Renal cortex interstitium (tissue), 11 donors: ENCODE results near the gene RBBP6. TPM values are rescaled to one million over a fixed set of nuclear protein-coding genes. Genes with fewer than 3 reads are reported as not detected.
A peak's percentile ranks its signal among the peaks of the same experiment; 100 is the strongest.

Experiments
- DNase-seq, 11 donors: peaks; one replicate each; pipeline ENCODE4 v3.0.0-alpha.2; 2013; ENCODE audit warnings: low read depth in 9 of 11, low spot score in 4 of 11; ENCODE audit errors: extremely low read depth in 1 of 11
- polyA plus RNA-seq, 3 donors: library from polyadenylated mRNA; unstranded; fragments of 120-200 nt; gene quantifications; one replicate each; pipeline ENCODE4 v1.2.1, GENCODE V29; 2013; ENCODE audit not compliant: insufficient read length in 3 of 3

The RBBP6 gene
- polyA plus RNA-seq, 3 donors, result 71.1 to 88.6 (median 84.4) TPM

DNA sequence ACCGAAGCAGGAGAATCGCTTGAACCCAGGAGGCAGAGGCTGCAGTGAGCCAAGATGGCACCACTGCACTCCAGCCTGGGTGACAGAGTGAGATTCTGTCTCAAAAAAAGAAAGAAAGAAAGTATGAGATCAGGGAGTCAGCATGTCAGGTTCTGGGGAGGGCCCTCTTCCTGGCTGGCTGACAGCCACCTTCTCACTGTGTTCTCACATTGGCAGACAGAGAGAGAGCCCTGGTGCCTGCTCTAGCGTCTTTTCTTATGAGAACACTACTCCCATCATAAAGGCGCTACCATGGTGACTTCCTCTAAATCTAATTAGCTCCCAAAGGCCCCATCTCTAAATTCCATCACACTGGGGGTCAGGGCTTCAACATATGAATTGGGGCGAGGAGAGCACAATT, 27.6 kb upstream of the RBBP6 start:
- DNase-seq, result no peak

- DNase-seq, result no peak
These were observed 25.3 kb upstream of the RBBP6 start for GRCh38 chr16:24514096-24514495.

DNA sequence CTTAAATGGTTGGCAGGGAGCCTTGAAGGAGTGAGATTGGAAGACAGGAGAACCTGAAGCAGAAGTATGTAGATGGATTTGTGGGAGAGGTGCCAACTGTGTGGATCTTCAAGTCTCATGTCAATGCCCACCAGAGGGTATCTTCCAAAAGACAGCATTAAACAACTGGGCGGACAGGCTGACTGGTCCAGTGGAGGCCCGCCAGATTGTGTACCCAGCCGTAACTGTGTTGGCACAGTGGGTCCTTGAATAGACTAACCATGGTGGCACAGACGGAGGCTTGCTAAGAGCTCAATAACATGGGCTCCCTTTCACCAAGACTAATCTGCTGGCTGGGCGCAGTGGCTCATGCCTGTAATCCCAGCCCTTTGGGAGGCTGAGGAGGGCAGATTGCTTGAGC, 24.2 kb upstream of the RBBP6 start:
- DNase-seq, result no peak

GRCh38 chr16:24516900-24517669, 22.3 kb upstream of the RBBP6 start:
- peak; percentile 54 to 80 (median 72) for DNase-seq

- DNase-seq, result no peak
These were observed 20.9 kb upstream of the RBBP6 start for GRCh38 chr16:24518498-24518897.

DNA sequence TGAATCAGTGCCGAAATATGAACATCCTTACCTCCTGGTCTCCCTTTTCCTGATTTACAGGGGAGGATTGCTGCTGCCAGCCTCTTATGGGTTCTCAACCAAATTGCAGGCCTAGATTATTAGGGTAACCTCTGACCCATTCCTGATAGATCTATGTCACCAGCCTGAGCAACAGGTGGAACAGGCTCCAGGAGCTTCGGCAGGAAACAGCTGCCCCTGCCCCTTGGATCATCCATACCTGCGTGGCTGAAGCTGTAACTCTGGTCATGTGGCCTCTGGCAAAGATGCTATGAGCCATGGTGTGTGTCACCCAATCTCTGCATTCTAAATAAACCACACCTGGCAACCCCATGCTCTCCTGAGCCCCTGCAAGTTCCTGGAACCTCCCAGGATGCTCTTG, 18.4 kb upstream of the RBBP6 start:
- DNase-seq, result no peak

DNA sequence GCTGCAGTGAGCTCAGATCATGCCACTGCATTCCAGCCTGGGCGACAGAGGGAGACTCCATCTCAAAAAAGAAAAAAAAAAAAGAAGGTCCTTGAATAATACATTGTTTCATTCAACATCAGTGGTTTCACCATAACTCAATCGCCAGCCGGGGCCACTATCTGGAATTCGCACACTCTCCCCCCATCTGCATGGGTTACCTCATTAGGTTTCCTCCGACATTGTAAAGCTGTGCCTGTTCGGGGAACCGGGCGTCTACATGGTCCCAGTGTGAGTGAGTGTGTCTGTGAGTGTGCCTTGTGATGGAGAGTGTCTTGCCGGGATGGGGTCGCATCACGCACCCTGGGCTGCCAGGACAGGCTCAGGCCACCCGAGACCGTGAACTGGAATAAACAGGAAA, 16.6 kb upstream of the RBBP6 start:
- DNase-seq, result no peak

DNA sequence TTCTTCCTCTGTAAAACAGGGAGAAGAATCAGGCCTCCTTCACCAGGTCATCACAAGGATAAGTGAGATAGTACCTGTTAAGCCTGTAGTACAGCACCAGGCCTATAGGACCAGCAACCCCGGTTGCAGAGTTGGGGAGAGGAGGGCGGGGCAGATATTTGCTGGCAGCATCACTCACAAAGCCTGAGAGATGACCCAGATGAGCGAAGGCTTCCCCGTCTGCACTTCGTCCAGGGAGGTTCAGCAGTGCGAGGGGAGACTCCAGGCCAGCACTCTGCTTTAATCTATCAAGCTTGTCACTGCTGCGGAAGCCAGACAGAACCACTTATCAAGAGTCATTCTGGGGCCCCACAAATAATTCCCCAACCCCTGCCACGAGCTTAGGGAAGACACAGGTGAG, 15.8 kb upstream of the RBBP6 start:
- DNase-seq, result no peak

DNA sequence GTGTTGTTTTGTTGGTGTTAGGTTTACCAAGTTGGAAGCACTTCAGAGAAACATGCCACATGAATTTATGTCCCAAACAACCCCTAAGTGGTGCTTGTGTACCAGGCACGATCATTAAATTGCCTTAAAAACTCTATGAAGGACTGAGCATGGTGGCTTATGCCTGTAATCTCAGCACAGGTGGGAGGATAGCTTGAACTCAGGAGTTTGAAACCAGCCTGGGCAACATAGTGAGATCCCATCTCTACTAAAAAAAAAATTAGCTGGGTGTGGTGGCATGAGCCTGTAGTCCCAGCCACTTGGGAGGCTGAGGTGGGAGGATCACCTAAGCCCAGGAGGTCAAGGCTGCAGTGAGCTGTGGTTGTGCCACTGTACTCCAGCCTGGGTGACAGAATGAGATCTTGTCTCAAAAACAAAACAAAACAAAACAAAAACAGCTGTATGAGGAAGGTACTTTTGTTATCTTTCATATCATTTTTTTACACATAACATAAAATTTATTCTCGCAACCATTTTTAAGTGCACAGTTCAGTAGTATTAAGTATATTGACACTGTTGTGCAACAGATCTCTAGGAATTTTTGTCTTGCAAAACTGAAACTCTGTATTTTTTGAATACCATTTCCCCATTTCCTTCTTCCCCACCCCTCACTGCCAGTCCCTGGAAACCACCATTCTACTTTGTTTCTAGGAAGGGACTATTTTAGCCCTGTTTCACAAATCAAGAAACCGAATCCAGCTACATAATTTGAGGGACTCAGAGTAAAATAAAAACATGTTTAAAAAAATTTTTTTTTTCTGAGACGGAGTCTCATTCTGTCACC, 14.3 kb upstream of the RBBP6 start:
- DNase-seq, result no peak

- no peak for DNase-seq
These were observed 13.3 kb upstream of the RBBP6 start for GRCh38 chr16:24525970-24526559.

GRCh38 chr16:24526701-24527495, 12.5 kb upstream of the RBBP6 start:
- no peak for DNase-seq

DNA sequence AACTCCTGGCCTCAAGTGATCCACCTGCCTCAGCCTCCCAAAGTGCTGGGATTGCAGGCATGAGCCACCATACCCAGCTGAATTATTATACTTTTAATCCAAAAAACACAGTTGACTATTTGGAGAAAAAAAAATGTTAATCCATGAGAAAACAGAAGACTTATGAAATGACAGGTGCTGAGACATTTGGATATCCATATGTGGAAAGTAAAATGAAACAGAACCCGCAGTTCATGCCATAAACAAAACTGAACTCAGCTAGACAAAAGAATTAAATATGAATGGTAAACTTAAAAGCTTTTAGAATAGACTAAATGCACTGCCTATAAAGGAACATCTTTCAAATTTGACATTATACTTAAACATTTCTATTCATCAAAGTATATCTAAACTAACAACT, 8.2 kb upstream of the RBBP6 start:
- DNase-seq, result no peak

- DNase-seq, result no peak
These were observed 4.7 kb upstream of the RBBP6 start for GRCh38 chr16:24534620-24535019.

GRCh38 chr16:24535827-24536226, 3.5 kb upstream of the RBBP6 start:
- DNase-seq, result no peak

DNA sequence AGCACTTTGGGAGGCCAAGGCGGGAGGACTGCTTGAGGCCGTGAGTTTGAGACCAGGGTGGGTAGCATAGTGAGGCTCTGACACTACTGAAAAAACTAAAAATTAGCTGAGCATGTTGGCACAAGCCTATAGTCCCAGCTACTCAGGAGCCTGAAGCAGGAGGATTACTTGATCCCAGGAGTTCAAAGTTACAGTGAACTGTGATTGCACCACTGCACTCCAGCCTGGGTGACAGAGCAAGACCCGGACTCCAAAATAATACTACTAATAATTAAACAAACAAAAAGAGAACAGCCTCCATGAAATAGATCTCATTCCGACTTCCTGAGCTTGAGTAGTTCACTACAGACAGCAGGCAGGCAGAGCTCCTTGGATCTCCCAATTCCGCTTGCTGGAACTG, 2.7 kb upstream of the RBBP6 start:
- DNase-seq, result no peak

- no peak for DNase-seq
These were observed 1.7 kb upstream of the RBBP6 start for GRCh38 chr16:24537474-24538337.

DNA sequence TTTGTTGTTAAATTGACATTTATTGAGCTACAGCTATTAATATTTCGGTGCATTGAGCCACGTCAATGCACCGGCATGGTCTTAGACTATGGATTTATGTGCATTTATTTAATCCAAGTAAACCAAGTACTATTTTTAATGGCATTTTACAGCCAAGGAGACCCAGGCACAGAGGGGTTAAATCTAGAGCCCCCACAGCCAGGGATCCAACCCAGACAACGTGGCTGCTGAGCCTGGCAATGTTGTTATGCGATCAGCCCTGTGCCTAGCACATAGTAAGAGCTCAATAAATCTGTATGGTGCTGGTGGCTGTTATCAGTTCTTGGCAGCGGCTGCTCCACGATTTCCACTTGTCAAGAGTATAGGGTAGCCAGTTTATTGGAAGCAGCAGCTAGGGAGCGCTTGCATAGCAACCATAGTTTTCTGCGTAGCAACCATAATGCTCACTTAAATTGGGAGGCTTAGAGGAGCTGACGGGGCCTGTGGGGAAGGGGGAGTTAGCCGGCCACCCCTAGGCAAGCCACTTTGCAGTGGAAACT, 541 bp upstream of the RBBP6 start:
- peak in 2 of 11 donors; percentile 79 to 80 for DNase-seq
